Hypothalamus (tissue), 51 donors: Measurements from ENCODE around the gene KATNIP.

ENCODE experiments used
- DNase-seq, 51 donors: peaks; one replicate each; lab custom pipeline; 2025; lab: John Stamatoyannopoulos, UW

The KATNIP gene

GRCh38 chr16:27576729-27577128 lies 26.8 kb downstream of the KATNIP start:
- no peak for DNase-seq

- no peak for DNase-seq
These were observed 29.4 kb downstream of the KATNIP start for GRCh38 chr16:27579087-27579980.

- no peak for DNase-seq
These were observed 32.9 kb downstream of the KATNIP start for GRCh38 chr16:27582883-27583282.

- DNase-seq: no peak
These were observed 33.7 kb downstream of the KATNIP start for GRCh38 chr16:27583634-27584033.

- DNase-seq: no peak
These were observed 35.3 kb downstream of the KATNIP start for GRCh38 chr16:27585200-27585599.

- no peak for DNase-seq
These were observed 36.8 kb downstream of the KATNIP start for GRCh38 chr16:27586711-27587110.

- DNase-seq: no peak
These were observed 38.1 kb downstream of the KATNIP start for GRCh38 chr16:27588057-27588456.

DNA sequence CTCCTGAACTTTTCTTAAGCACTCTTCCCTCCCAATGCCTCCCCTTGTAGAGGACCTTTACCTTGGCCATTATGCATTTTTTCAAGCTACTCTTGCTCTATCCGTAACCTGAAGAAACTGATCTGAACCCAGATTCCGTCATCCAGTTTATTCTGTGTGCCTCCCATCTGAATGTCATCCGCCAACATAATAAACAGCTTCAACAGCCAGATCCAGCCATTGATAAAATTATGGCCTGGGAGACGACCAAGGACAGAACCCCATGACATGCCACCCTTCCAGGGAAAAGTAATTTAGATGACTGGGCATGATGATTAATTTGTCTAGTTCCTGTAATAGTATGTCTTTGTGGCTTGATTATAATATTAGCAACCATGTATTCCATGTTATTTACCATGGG lies 41.9 kb downstream of the KATNIP start:
- DNase-seq: no peak

DNA sequence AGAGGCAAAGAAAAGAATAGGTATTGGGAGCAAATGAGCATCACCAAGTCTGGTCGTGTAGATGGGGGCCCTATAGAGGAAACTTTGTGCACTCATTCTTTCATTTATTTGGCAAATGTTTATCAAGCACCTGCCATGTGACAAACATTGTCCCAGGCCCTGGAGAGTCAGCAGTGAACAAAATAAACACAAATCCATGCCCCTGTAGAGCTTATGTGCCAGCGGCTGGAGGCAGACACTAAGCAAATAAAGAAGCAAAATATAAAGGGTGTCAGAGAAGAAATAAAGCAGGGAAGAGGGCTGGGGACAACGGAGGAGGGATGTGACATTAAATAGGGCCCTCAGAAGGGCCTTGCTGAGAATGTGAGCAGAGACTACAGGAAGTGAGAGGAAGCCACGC lies 45.5 kb downstream of the KATNIP start:
- DNase-seq: no peak

- DNase-seq: no peak
These were observed 46.0 kb downstream of the KATNIP start for GRCh38 chr16:27595993-27596392.

DNA sequence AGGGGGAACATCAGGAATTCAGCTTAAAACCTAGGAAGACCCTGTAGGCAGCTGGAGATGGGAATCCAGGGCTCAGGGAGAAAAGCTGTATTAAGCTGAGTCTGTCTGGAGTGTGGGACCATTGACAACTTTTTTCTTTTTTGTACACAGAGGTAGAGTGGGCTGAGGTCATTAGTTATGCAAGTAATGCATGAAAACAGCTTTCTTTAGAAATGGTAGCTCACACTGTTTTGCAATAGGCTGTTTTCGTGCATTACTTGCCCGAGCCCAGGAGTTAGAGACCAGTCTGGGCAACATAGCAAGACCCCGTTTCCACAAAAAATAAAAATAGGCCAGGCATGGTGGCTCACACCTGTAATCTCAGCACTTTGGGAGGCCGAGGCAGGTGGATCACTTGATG lies 46.5 kb downstream of the KATNIP start:
- DNase-seq: no peak

- DNase-seq: no peak
These were observed 47.4 kb downstream of the KATNIP start for GRCh38 chr16:27597361-27597760.

DNA sequence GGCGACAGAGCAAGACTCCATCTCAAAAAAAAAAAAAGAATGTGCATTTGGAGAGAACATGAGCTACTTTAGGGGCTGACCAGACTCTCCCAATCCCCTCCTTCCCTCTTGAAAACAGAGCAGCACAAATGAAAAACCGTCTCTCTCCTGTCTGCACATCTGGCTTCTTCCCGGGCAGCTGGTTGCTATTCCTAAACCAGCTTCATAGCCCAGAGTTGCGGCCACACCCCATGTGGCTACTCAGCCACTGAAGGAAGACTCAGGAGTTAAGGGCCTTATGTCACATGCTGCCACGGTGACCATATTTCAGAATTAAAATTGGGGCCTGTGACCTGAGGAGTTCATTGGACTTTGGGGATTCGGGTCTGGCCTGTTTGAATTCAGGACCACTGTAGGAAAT lies 48.3 kb downstream of the KATNIP start:
- DNase-seq: no peak

DNA sequence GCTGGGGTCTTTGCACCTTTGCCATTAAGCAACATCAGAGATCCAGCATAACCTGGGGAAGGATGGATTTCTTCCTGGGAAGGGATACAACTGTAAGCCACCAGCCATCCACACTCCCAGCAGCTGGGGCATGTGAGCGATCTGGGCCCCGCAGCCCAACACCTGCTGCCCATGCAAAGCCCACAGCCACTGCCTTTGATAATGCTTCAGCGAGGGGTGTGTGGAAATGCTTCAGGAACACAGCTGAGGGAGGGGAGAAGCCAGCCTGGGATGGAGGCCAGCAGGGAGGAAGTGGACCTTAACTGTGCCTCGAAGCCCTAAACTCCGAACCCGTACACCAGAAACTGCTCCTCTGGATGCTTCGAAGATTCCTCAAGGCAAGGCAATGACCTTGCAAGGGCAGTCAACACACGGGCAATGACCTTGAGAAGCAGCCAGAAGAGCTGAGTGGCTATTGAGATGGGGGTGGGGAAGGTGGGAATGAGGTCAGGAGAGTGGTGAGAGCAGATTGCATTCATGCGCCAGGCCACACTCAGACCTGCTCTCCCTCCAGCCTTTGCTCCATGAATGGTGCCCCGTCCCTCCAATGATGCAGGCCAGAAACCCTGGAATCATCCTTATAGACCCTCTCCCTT lies 49.1 kb downstream of the KATNIP start:
- DNase-seq: peak in 1 of 51 donors; percentile 0

- no peak for DNase-seq
These were observed 49.7 kb downstream of the KATNIP start for GRCh38 chr16:27599606-27600005.
